ENCODE results near the gene SH3PXD2A. TPM values are rescaled to one million over a fixed set of nuclear protein-coding genes. Genes with fewer than 3 reads are reported as not detected.

Gene SH3PXD2A
- total and polyA plus RNA-seq, 10 of the 15 experiments (the other 5 are each of a cell fraction or from before 2014, with no cell fraction given): 0.63 to 14.0 (median 4.4) TPM

DNA sequence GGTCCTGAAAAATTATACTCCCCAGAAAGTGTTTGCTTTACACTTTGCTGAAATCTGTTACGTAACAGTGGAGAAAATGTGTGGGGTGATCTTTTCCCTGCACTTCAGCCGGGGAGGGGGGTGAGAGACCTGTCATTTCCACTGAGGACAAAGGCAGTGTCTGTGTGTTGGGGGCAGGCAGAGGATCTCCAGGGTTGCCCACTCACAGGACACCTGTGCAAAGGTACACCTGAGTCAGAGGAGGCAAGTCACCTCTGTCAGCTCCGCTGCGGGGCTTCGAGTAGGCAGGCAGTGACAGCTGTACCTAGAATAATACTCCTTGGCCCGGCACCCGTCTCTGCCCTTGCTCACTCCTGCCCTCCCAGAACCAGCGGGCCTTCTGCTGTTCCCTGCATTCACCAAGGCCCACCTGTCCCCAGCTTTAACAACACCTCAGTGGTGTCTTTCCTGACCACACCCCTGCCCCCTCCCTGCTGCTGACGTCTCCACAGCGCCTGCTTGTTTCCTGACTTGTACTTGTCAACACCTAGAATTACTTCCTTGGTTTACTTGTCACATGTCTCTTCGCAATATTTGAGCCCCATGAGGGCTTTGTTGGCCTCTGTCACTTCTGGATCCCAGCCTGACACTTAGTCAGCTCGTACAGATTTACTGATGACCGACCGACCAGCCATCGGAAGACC is 202.6 kb downstream of the SH3PXD2A start:
- FAIRE-seq: no peak
- ChIA-PET POLR2A (no interaction called here), RAD21 (ENCODE audit: unreplicated experiment) (no interaction called here), CTCF (no interaction called here), SMC1A (ENCODE audit: uncharacterized antibody, unreplicated experiment) (no interaction called here)
- in situ Hi-C loops (cut with MboI) (no loop called here), intact Hi-C loops (cut with micrococcal nuclease; ENCODE audit: unreplicated experiment) (no loop called here)
- no TSS peak for BruUV-seq (replicated peaks)
- TF ChIP-seq CBX3 (IDR thresholded peaks at IDR 0.05; ENCODE audit: borderline replicate concordance, low read depth): no peak
- no peak for TF ChIP-seq IKZF2 (IDR thresholded peaks at IDR 0.05)
- TF ChIP-seq PML (IDR thresholded peaks at IDR 0.05; ENCODE audit: low read length): no peak
- no peak for TF ChIP-seq EZH2 (IDR thresholded peaks at IDR 0.05; ENCODE audit: borderline replicate concordance, control insufficient read depth, low read depth, low read length)
- no peak for TF ChIP-seq KLF5 (IDR thresholded peaks at IDR 0.05; ENCODE audit: partially characterized antibody)
- TF ChIP-seq SP1 (IDR thresholded peaks at IDR 0.05; ENCODE audit: low read depth, low read length): no peak
- H3K4me1 ChIP-seq (ENCODE audit: control insufficient read depth, insufficient read depth, low read length): no peaks in the 10 kb centered on the region
- no peak overlapping the region for H3K4me2 ChIP-seq (ENCODE audit: control insufficient read depth, insufficient read depth)
- DNase-seq (ENCODE audit: low read depth, low spot score): no peak
- 90% methylated on average over 15 of the region's 15 CpGs for WGBS (ENCODE audit: insufficient coverage, insufficient replicate concordance, low lambda C conversion rate, missing lambda C conversion rate)
- H3K4me3 ChIP-seq: no peak overlapping the region
- ATAC-seq: no peak
- no peak overlapping the region for H3K27ac ChIP-seq (ENCODE audit: control insufficient read depth, insufficient read depth)
- H3K9ac ChIP-seq (ENCODE audit: control insufficient read depth, insufficient read depth, low read length): no peak overlapping the region
- H3K9me3 ChIP-seq (replicated peaks; ENCODE audit: control insufficient read depth, insufficient read depth, low read length): no peaks in the 10 kb centered on the region; the same call in 2 of the 3 replicates
- H3K79me2 ChIP-seq (ENCODE audit: control insufficient read depth, insufficient read depth, low read length): no peaks in the 10 kb centered on the region; the same call in none of the 2 replicates
- H2AFZ ChIP-seq (ENCODE audit: control insufficient read depth, low read depth, low read length): no peak overlapping the region
- H3K36me3 ChIP-seq (ENCODE audit: control insufficient read depth in 2 of 2, insufficient read depth in 2 of 2, low read length in 1 of 2): peaks cover 8 to 11% of the 10 kb centered on the region in 2 experiments; a peak in 3 of 4 replicates
- H4K20me1 ChIP-seq (ENCODE audit: control insufficient read depth, insufficient read depth): peaks cover 7% of the 10 kb centered on the region; the same call in 1 of the 2 replicates
- H3K27me3 ChIP-seq (replicated peaks in 1 of 2; ENCODE audit: control insufficient read depth in 2 of 2, insufficient read depth in 2 of 2, low read length in 1 of 2): no peaks in the 10 kb centered on the region

DNA sequence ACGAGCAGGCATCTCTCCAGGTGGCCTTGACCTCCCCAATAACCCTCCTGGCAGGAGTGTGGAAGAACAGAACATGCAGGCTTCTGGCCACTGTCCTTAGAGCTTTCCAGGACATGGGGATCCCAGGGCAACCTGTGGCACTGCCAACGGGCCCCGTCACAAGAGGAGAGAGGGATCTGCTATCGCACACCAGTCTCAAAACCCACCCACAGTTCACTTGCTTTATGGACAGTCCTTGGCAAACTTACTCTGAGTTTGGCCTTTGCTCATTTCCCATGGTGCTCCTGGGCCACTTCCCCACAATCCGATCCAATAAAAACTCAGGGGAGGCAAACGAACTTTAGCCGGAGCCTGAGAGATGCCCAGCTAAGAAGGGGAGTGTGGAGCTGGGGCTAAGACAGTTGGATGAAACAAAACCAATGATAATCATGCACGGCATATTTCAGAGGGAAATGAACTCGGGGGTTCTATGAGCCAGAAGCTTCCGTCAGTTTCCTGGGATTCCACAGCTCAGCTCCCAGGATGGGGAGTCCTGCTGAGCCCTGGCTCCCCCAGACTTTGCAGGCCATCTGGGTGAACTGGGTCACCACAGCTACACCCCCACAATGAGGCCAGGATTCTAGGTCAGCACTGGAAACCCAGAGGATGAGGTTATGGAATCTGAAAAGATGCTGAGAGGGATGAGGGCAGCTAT is 203.4 kb downstream of the SH3PXD2A start:
- Histone ChIP-seq H3K4me2 (ENCODE audit: control insufficient read depth, insufficient read depth) (no peak overlapping the region), H4K20me1 (ENCODE audit: control insufficient read depth, insufficient read depth) (peaks cover 7% of the 10 kb centered on the region; the same call in 1 of the 2 replicates), H3K36me3 (ENCODE audit: control insufficient read depth in 2 of 2, insufficient read depth in 2 of 2, low read length in 1 of 2) (peaks cover 3 to 10% of the 10 kb centered on the region in 2 experiments; a peak in 3 of 4 replicates), H3K4me1 (ENCODE audit: control insufficient read depth, insufficient read depth, low read length) (no peaks in the 10 kb centered on the region), H3K79me2 (ENCODE audit: control insufficient read depth, insufficient read depth, low read length) (no peaks in the 10 kb centered on the region; the same call in none of the 2 replicates), H3K9ac (ENCODE audit: control insufficient read depth, insufficient read depth, low read length) (no peak overlapping the region), H3K27me3 (replicated peaks in 1 of 2; ENCODE audit: control insufficient read depth in 2 of 2, insufficient read depth in 2 of 2, low read length in 1 of 2) (no peaks in the 10 kb centered on the region), H3K27ac (ENCODE audit: control insufficient read depth, insufficient read depth) (no peak overlapping the region), H3K4me3 (no peak overlapping the region), H3K9me3 (replicated peaks; ENCODE audit: control insufficient read depth, insufficient read depth, low read length) (no peaks in the 10 kb centered on the region; the same call in 2 of the 3 replicates), H2AFZ (ENCODE audit: control insufficient read depth, low read depth, low read length) (no peak overlapping the region)
- FAIRE-seq (no peak), DNase-seq (ENCODE audit: low read depth, low spot score) (no peak), ATAC-seq (no peak)
- WGBS (ENCODE audit: insufficient coverage, insufficient replicate concordance, low lambda C conversion rate, missing lambda C conversion rate): 77% methylated on average over 10 of the region's 10 CpGs
- intact Hi-C loops (cut with micrococcal nuclease; ENCODE audit: unreplicated experiment) (no loop called here), in situ Hi-C loops (cut with MboI) (no loop called here)
- ChIA-PET RAD21 (ENCODE audit: unreplicated experiment) (no interaction called here), SMC1A (ENCODE audit: uncharacterized antibody, unreplicated experiment) (interaction anchor here (0.6 kb wide), 1 partner anchor 14 kb away, joined by 4 read pairs; no protein-coding TSS in a partner anchor), POLR2A (interaction anchor here (0.6 kb wide), 1 partner anchor 16 kb away, joined by 8 read pairs; no protein-coding TSS in a partner anchor), CTCF (no interaction called here)
- TF ChIP-seq PAX8 (IDR thresholded peaks at IDR 0.05) (no peak), POU2F2 (IDR thresholded peaks at IDR 0.05; ENCODE audit: borderline replicate concordance, low read depth, low read length) (no peak), IKZF1 (conservative IDR thresholded peaks at IDR 0.05) (no peak), SIN3A (IDR thresholded peaks at IDR 0.05; ENCODE audit: low read depth, low read length) (no peak), ETV6 (conservative IDR thresholded peaks at IDR 0.05 in 1 of 2, IDR thresholded peaks at IDR 0.05 in 1 of 2; ENCODE audit: borderline replicate concordance in 1 of 2, low read depth in 1 of 2) (no peak), RUNX3 (IDR thresholded peaks at IDR 0.05; ENCODE audit: low read length) (no peak)
- TF ChIP-seq, protein P1, sequence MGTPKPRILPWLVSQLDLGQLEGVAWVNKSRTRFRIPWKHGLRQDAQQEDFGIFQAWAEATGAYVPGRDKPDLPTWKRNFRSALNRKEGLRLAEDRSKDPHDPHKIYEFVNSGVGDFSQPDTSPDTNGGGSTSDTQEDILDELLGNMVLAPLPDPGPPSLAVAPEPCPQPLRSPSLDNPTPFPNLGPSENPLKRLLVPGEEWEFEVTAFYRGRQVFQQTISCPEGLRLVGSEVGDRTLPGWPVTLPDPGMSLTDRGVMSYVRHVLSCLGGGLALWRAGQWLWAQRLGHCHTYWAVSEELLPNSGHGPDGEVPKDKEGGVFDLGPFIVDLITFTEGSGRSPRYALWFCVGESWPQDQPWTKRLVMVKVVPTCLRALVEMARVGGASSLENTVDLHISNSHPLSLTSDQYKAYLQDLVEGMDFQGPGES (IDR thresholded peaks at IDR 0.05): no peak
- BruUV-seq (replicated peaks): no TSS peak

Data from GM12878 (cell line).